KOPT-K1 (cell line): Measurements from ENCODE around the gene TNS1.
"Not testable (repeated sequence)": the region's sequence is repeated elsewhere in the genome, so short reads cannot be mapped to it uniquely, and the experiment has no call there.

Experiments
- H3K27ac ChIP-seq: fragments of 200-600 bp; sonication (generic); 2 replicates; pipeline ENCODE4 v1.5.1; 2016; ENCODE audit warnings: antibody characterized with exemption, mild to moderate bottlenecking, low read depth, low read length; ENCODE audit not compliant: poor library complexity, severe bottlenecking
- H3K36me3 ChIP-seq: fragments of 200-600 bp; sonication (generic); 2 replicates; pipeline ENCODE4 v1.5.1; 2017; ENCODE audit warnings: antibody characterized with exemption, mild to moderate bottlenecking, low read length, moderate library complexity; ENCODE audit not compliant: insufficient read depth
- H3K9me3 ChIP-seq: fragments of 200-600 bp; sonication (generic); 2 replicates; pipeline ENCODE4 v1.5.1; 2017; ENCODE audit warnings: antibody characterized with exemption, low read length, mild to moderate bottlenecking; ENCODE audit not compliant: insufficient read depth, poor library complexity, severe bottlenecking

Gene TNS1

GRCh38 chr2:217790681-217791392 is 212.0 kb downstream of the TNS1 start:
- Histone ChIP-seq H3K36me3 (no peaks in the 10 kb centered on the region), H3K27ac (no peak overlapping the region), H3K9me3 (no peaks in the 10 kb centered on the region)

- no peak overlapping the region for H3K27ac ChIP-seq
- no peaks in the 10 kb centered on the region for H3K9me3 ChIP-seq
- H3K36me3 ChIP-seq: no peaks in the 10 kb centered on the region
Measured at GRCh38 chr2:217790195-217790594, 212.6 kb downstream of the TNS1 start.

GRCh38 chr2:217789736-217790181 is 213.0 kb downstream of the TNS1 start:
- H3K27ac ChIP-seq: no peak overlapping the region
- no peaks in the 10 kb centered on the region for H3K9me3 ChIP-seq
- H3K36me3 ChIP-seq: no peaks in the 10 kb centered on the region

- H3K27ac ChIP-seq: no peak overlapping the region
- H3K9me3 ChIP-seq: no peaks in the 10 kb centered on the region
- no peaks in the 10 kb centered on the region for H3K36me3 ChIP-seq
Measured at GRCh38 chr2:217789003-217789735, 213.6 kb downstream of the TNS1 start.

GRCh38 chr2:217788669-217789002 is 214.2 kb downstream of the TNS1 start:
- H3K9me3 ChIP-seq: no peaks in the 10 kb centered on the region
- H3K27ac ChIP-seq: no peak overlapping the region
- no peaks in the 10 kb centered on the region for H3K36me3 ChIP-seq

GRCh38 chr2:217787160-217787877 is 215.5 kb downstream of the TNS1 start:
- peaks cover 8% of the 10 kb centered on the region for H3K9me3 ChIP-seq
- H3K27ac ChIP-seq: no peak overlapping the region
- H3K36me3 ChIP-seq: no peaks in the 10 kb centered on the region

- H3K9me3 ChIP-seq, H3K36me3 ChIP-seq, H3K27ac ChIP-seq: not testable (repeated sequence)
Measured at GRCh38 chr2:217786560-217786959, 216.2 kb downstream of the TNS1 start.

GRCh38 chr2:217785544-217786045 is 217.2 kb downstream of the TNS1 start:
- H3K36me3 ChIP-seq: no peaks in the 10 kb centered on the region
- no peak overlapping the region for H3K27ac ChIP-seq
- H3K9me3 ChIP-seq: peaks cover 8% of the 10 kb centered on the region

GRCh38 chr2:217784996-217785543 is 217.7 kb downstream of the TNS1 start:
- Histone ChIP-seq H3K9me3 (peaks cover 8% of the 10 kb centered on the region), H3K36me3 (no peaks in the 10 kb centered on the region), H3K27ac (no peak overlapping the region)

GRCh38 chr2:217783243-217783642 is 219.6 kb downstream of the TNS1 start:
- Histone ChIP-seq H3K9me3 (peaks cover 8% of the 10 kb centered on the region), H3K36me3 (no peaks in the 10 kb centered on the region), H3K27ac (no peak overlapping the region)

GRCh38 chr2:217777906-217778305 is 224.9 kb downstream of the TNS1 start:
- H3K36me3 ChIP-seq: no peaks in the 10 kb centered on the region
- peaks cover 1% of the 10 kb centered on the region for H3K9me3 ChIP-seq
- no peak overlapping the region for H3K27ac ChIP-seq

- H3K36me3 ChIP-seq: no peaks in the 10 kb centered on the region
- no peak overlapping the region for H3K27ac ChIP-seq
- no peaks in the 10 kb centered on the region for H3K9me3 ChIP-seq
Measured at GRCh38 chr2:217776631-217777030, 226.2 kb downstream of the TNS1 start.

GRCh38 chr2:217775920-217776503 is 226.8 kb downstream of the TNS1 start:
- Histone ChIP-seq H3K36me3 (no peaks in the 10 kb centered on the region), H3K27ac (no peak overlapping the region), H3K9me3 (no peaks in the 10 kb centered on the region)

- H3K36me3 ChIP-seq: no peaks in the 10 kb centered on the region
- no peak overlapping the region for H3K27ac ChIP-seq
- no peaks in the 10 kb centered on the region for H3K9me3 ChIP-seq
Measured at GRCh38 chr2:217774232-217774631, 228.6 kb downstream of the TNS1 start.

- Histone ChIP-seq H3K9me3 (no peaks in the 10 kb centered on the region), H3K27ac (no peak overlapping the region), H3K36me3 (no peaks in the 10 kb centered on the region)
Measured at GRCh38 chr2:217773539-217773938, 229.3 kb downstream of the TNS1 start.
